ENCODE measurements around the gene HSPB7. TPM values are rescaled to one million over a fixed set of nuclear protein-coding genes. Genes with fewer than 3 reads are reported as not detected.
"Not testable (repeated sequence)": the region's sequence is repeated elsewhere in the genome, so short reads cannot be mapped to it uniquely, and the experiment has no call there.

The HSPB7 gene
- total RNA-seq, 4 donors from 2014 or later = 1.9 to 7.0 (median 3.3) TPM

DNA sequence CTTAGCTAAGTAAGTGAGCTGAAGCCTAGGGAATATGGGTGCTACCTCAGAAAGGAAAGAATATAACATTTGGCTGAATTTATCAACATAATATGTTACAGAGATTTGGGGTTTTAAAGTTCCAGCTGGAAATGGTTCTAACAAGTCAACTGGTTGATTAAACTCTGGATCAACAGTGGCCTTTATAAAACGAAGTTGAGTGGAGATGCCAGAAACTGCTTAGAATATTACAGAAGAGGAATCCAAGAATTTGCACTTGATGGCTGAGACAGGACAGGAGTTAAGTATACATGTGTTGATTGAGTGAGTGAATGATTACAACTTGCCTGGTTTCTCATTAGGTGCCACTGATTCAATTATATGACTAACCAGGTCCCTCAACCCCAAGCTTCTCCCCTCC lies 34.6 kb downstream of the HSPB7 start:
- Histone ChIP-seq H3K27me3 (no peaks in the 10 kb centered on the region), H3K9me3 (no peaks in the 10 kb centered on the region), H3K4me3 (no peak overlapping the region), H3K36me3 (no peaks in the 10 kb centered on the region), H3K27ac (peak overlapping the region; percentile 60), H3K4me1 (no peaks in the 10 kb centered on the region)
- no peak for DNase-seq (ENCODE audit: low spot score in 2 of 2)
- WGBS = 28% methylated on average over 1 of the region's 1 CpG
- TF ChIP-seq POLR2A (IDR thresholded peaks at IDR 0.05) (no peak), EP300 (IDR thresholded peaks at IDR 0.05) (no peak), POLR2AphosphoS5 (IDR thresholded peaks at IDR 0.05) (no peak)
- TF ChIP-seq, protein P1, sequence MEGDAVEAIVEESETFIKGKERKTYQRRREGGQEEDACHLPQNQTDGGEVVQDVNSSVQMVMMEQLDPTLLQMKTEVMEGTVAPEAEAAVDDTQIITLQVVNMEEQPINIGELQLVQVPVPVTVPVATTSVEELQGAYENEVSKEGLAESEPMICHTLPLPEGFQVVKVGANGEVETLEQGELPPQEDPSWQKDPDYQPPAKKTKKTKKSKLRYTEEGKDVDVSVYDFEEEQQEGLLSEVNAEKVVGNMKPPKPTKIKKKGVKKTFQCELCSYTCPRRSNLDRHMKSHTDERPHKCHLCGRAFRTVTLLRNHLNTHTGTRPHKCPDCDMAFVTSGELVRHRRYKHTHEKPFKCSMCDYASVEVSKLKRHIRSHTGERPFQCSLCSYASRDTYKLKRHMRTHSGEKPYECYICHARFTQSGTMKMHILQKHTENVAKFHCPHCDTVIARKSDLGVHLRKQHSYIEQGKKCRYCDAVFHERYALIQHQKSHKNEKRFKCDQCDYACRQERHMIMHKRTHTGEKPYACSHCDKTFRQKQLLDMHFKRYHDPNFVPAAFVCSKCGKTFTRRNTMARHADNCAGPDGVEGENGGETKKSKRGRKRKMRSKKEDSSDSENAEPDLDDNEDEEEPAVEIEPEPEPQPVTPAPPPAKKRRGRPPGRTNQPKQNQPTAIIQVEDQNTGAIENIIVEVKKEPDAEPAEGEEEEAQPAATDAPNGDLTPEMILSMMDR (IDR thresholded peaks at IDR 0.05) = no peak

DNA sequence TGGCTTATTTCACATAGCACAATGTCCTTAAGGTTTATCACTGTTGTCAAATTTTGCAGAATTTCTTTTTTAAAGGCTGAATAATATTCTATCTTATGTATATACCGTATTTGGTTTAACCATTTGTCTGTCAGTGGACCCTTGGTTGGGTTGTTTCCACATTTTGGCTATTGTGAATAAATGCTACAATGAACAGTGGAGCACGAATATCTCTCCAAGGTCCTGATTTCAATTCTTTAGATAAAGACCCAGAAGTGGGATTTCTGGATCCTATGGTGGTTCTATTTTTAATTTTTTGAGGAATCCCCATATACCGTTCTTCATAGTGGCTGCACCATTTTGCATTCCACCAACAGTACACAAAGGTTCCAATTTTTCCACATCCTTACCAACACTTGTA lies 36.2 kb downstream of the HSPB7 start:
- Histone ChIP-seq H3K27ac (no peak overlapping the region), H3K36me3 (no peaks in the 10 kb centered on the region), H3K9me3 (no peaks in the 10 kb centered on the region), H3K4me3 (no peak overlapping the region), H3K27me3 (no peaks in the 10 kb centered on the region), H3K4me1 (no peaks in the 10 kb centered on the region)
- TF ChIP-seq, protein P1 (IDR thresholded peaks at IDR 0.05) = no peak
- TF ChIP-seq POLR2AphosphoS5 (IDR thresholded peaks at IDR 0.05) (no peak), POLR2A (IDR thresholded peaks at IDR 0.05) (no peak), EP300 (IDR thresholded peaks at IDR 0.05) (no peak)
- DNase-seq (ENCODE audit: low spot score in 2 of 2) = no peak
- WGBS = 93% methylated on average over 3 of the region's 3 CpGs

DNA sequence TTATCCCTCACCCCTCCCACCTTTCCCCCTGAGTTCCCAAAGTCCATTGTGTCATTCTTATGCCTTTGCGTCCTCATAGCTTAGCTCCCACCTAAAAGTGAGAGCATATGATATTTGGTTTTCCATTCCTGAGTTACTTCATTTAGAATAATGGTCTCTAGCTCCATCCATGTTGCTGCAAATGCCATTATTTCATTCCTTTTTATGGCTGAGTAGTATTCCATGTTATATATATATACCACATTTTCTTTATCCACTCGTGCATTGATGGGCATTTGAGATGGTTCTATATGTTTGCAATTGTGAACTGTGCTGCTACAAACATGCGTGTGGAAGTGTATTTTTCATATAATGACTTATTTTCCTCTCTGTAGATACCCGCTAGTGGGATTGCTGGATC lies 39.9 kb downstream of the HSPB7 start:
- not testable (repeated sequence) for H3K27ac ChIP-seq

DNA sequence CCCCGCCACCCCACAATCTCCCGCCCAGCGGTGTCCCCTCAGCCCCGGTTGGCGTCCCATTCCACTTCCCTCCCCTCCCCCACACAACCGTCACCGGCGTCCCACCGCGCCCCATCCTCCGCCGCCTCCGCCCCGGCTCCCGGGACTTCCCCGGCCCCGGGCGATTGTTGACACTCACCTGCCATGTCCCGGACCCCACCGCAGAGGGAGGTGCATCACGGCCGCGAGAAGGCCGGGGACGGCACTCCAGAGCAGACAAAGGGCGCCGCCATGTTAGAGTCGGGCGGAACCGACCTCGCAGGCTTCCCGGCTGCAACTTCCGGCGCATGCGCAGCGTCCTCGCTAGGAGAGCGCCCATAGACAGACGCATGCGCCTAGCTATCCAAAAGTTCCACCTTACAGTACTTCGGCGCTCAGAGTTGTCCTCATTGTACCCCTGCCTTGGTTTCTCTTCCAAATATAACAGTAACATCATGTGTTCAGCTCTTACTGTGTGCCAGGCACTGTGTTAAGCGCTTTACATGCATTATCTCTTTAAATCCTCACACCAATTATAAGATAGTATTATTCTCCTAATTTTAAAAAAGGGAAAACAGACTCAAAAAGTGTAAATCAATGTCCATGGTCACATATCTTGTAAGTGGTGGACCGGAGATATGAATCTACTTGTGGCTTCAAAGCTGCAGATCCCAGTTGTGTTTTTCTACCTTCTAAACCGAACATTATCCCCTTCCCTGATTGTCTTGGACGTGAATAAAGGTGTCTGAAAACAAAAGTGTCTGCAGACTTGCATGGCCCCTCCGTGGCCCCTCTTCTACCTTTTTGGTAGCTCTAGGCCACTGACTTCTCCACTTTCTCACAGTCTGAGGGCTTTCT lies 41.8 kb downstream of the HSPB7 start, which contains the start of gene ZBTB17:
ZBTB17 (minus strand) TSS at position 297 of the 876 bp plus-strand sequence. CDS start 27,606 bp downstream, outside the sequence.
- Histone ChIP-seq H3K27ac (peak within 1 kb of the TSS; percentile 75), H3K36me3 (peaks cover 17% of the 10 kb centered on the region), H3K9me3 (no peaks in the 10 kb centered on the region), H3K4me1 (peaks cover 23% of the 10 kb centered on the region), H3K4me3 (peak within 1 kb of the TSS; percentile 97), H3K27me3 (no peaks in the 10 kb centered on the region)
- peak; percentile 94 to 95 for DNase-seq (ENCODE audit: low spot score in 2 of 2)
- 28% methylated on average over 13 of the region's 47 CpGs for WGBS
- TF ChIP-seq EP300 (IDR thresholded peaks at IDR 0.05) (no peak), POLR2AphosphoS5 (IDR thresholded peaks at IDR 0.05) (peak in 1 of 3 donors; percentile 82), POLR2A (IDR thresholded peaks at IDR 0.05) (peak in 1 of 2 donors; percentile 44)
- TF ChIP-seq, protein P1 (IDR thresholded peaks at IDR 0.05) = no peak

More for the DNA sequence above, 39.9 kb downstream of the HSPB7 start:
- WGBS = 95% methylated on average over 4 of the region's 4 CpGs
- H3K4me3 ChIP-seq; H3K27me3 ChIP-seq; H3K9me3 ChIP-seq; H3K36me3 ChIP-seq; DNase-seq (ENCODE audit: low spot score in 2 of 2): not testable (repeated sequence)
- peaks cover 23% of the 10 kb centered on the region for H3K4me1 ChIP-seq

GRCh38 chr1:15975358-15975804 lies 42.5 kb downstream of the HSPB7 start:
- DNase-seq (ENCODE audit: low spot score in 2 of 2) = no peak
- no peak for TF ChIP-seq POLR2AphosphoS5 (IDR thresholded peaks at IDR 0.05)
- TF ChIP-seq, protein P1 (IDR thresholded peaks at IDR 0.05) = no peak
- H3K27me3 ChIP-seq = no peaks in the 10 kb centered on the region

More at GRCh38 chr1:15975358-15975804, 42.5 kb downstream of the HSPB7 start:
- no peaks in the 10 kb centered on the region for H3K9me3 ChIP-seq
- 2% methylated on average over 10 of the region's 47 CpGs for whole genome bisulfite sequencing
- H3K27ac ChIP-seq = peak overlapping the region; percentile 75
- peaks cover 17% of the 10 kb centered on the region for H3K36me3 ChIP-seq
- H3K4me3 ChIP-seq = peak overlapping the region; percentile 97
- H3K4me1 ChIP-seq = peaks cover 23% of the 10 kb centered on the region
